H1 (cell line): ENCODE results near the gene MMP21. TPM values are rescaled to one million over a fixed set of nuclear protein-coding genes. Genes with fewer than 3 reads are reported as not detected.

Source experiments
- BACH1 ChIP-seq: IDR thresholded peaks from 2 replicates; pipeline ENCODE4 v1.6.1; 2012; ENCODE audit warnings: low read length, improper control_type of control experiment
- CHD7 ChIP-seq: fragments of 300-600 bp; sonication (generic); IDR thresholded peaks from 2 replicates; pipeline ENCODE4 v1.7.1; 2012; ENCODE audit warnings: low read length, moderate library complexity, mild to moderate bottlenecking, inconsistent platforms; ENCODE audit not compliant: insufficient replicate concordance
- E2F6 ChIP-seq: IDR thresholded peaks from 2 replicates; pipeline ENCODE4 v1.6.1; 2012; ENCODE audit warnings: inconsistent platforms
- EZH2 ChIP-seq: fragments of 200-600 bp; sonication (generic); IDR thresholded peaks from 2 replicates; pipeline ENCODE4 v1.7.1; 2012; ENCODE audit warnings: low read depth, mild to moderate bottlenecking, moderate library complexity, low read length, inconsistent platforms; ENCODE audit not compliant: severe bottlenecking
- KDM5A ChIP-seq: fragments of 200-600 bp; IDR thresholded peaks from 2 replicates; pipeline ENCODE4 v1.7.1; 2012; ENCODE audit warnings: mild to moderate bottlenecking, low read length, inconsistent platforms, mixed read lengths
- NRF1 ChIP-seq: IDR thresholded peaks from 2 replicates; pipeline ENCODE4 v1.6.1; 2011; ENCODE audit warnings: mild to moderate bottlenecking, low read depth, low read length, improper control_type of control experiment
- RBBP5 ChIP-seq: IDR thresholded peaks from 2 replicates; pipeline ENCODE4 v1.7.1; 2012; ENCODE audit warnings: low read depth, mild to moderate bottlenecking, inconsistent platforms, low read length, moderate library complexity, borderline replicate concordance
- SIX5 ChIP-seq: IDR thresholded peaks from 2 replicates; pipeline ENCODE4 v1.6.1; 2011; ENCODE audit warnings: mild to moderate bottlenecking, low read depth, low read length
- ZNF274 ChIP-seq: IDR thresholded peaks from 2 replicates; pipeline ENCODE4 v1.7.0; 2012; ENCODE audit warnings: low read length, borderline replicate concordance; ENCODE audit errors: extremely low read depth
- polyA plus RNA-seq, 7 experiments: library from polyadenylated mRNA; depleted of rRNA in 3 of 7; stranded (reverse) in 5 of 7; unstranded in 2 of 7; fragments of >200 nt in 5 of 7; fragments of 200-250 nt in 2 of 7; gene quantifications; 1 replicate in 5 of 7; 2 replicates in 1 of 7; 4 replicates in 1 of 7; pipeline versions ENCODE4 v1.2.1 to v1.2.3, GENCODE V29; 2011 to 2013; ENCODE audit warnings: missing spikeins in 2 of 7, mixed read lengths in 2 of 7
- total RNA-seq: library from RNA; stranded (reverse); fragmentation: NEBNext Ultra II Directional; extraction: Animal tissue kit (Norgen Biotek cat#: 25700); gene quantifications from 2 replicates; pipeline ENCODE4 v1.2.1, GENCODE V29; 2021

MMP21 gene
- total and polyA plus RNA-seq, 2 of the 8 experiments (the other 6 are each of a cell fraction or from before 2014, with no cell fraction given), result not detected

- TF ChIP-seq KDM5A, result no peak; the same call in 1 of the 2 replicates
- TF ChIP-seq E2F6, result no peak
- TF ChIP-seq EZH2, result no peak
- TF ChIP-seq BACH1, result peak; percentile 79
- 0 out of 2 replicates have a peak, but pooled peaks have one; percentile 39 for TF ChIP-seq RBBP5
- no peak for TF ChIP-seq ZNF274
- peak; percentile 57 for TF ChIP-seq SIX5
- peak; percentile 82 for TF ChIP-seq NRF1
- TF ChIP-seq CHD7, result no peak
Measured at GRCh38 chr10:125822878-125823662, 47.4 kb upstream of the MMP21 start, which contains the start of the genes BCCIP and UROS (continued).
